SKM-1 treated with dmso at 0.1 percent for 144 hours (cell line): ENCODE data around the gene PHF20.
A peak's percentile ranks its signal among the peaks of the same experiment; 100 is the strongest.
"Not testable (repeated sequence)": the region's sequence is repeated elsewhere in the genome, so short reads cannot be mapped to it uniquely, and the experiment has no call there.

Source experiments
- DNase-seq: peaks from one replicate; lab custom pipeline; 2025; ENCODE audit not compliant: unreplicated experiment; lab: John Stamatoyannopoulos, UW

The PHF20 gene

GRCh38 chr20:35771689-35772562 is at the start of gene PHF20:
TSS of gene PHF20 (plus strand) at chr20:35772015. CDS start at chr20:35801523, 29,508 bp downstream.
- DNase-seq: peak; percentile 88

- not testable (repeated sequence) for DNase-seq
Observed at GRCh38 chr20:35723275-35723639, 48.6 kb upstream of the PHF20 start.

- DNase-seq: not testable (repeated sequence)
Observed at GRCh38 chr20:35723652-35724320, 48.0 kb upstream of the PHF20 start.

DNA sequence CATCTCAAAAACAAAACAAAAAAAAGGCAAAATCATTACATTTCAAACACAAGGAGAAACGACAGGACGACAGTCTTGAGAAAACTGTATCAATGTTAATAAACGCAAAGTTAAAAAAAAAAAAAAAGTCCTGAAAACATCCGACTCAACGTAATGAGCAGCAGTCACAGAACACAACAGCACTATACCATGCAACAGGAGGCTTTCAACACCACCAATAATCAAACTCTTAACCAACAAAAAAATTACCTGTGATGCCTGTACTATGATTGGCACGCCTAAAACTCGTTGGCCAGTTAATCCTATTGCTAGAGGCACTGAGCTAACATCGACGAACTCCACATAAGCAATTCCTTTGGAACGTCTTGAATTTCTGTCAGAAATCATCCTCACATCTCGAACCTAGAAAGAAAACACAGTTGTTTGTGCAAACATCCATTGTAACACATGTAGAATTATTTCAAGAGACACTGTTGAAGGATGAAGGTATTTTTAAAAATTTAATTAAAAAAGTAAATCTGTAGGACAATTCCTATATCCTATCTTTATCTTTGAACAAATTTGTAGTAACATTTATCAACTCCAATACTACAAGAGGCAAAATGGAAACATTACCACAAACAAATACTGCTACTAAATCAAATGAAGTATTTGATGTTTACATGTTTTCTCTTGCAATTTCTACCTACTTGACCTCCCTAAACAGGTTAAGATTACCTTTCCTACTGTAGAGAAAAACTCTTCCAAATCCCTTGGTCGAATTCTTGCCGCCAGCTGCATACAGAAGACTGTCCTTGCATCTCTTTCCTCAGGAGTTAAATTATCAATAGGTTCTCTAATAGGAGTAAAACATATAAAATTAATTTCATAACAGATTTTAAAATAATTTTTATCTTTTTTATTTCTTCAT is 47.2 kb upstream of the PHF20 start:
- no peak for DNase-seq

DNA sequence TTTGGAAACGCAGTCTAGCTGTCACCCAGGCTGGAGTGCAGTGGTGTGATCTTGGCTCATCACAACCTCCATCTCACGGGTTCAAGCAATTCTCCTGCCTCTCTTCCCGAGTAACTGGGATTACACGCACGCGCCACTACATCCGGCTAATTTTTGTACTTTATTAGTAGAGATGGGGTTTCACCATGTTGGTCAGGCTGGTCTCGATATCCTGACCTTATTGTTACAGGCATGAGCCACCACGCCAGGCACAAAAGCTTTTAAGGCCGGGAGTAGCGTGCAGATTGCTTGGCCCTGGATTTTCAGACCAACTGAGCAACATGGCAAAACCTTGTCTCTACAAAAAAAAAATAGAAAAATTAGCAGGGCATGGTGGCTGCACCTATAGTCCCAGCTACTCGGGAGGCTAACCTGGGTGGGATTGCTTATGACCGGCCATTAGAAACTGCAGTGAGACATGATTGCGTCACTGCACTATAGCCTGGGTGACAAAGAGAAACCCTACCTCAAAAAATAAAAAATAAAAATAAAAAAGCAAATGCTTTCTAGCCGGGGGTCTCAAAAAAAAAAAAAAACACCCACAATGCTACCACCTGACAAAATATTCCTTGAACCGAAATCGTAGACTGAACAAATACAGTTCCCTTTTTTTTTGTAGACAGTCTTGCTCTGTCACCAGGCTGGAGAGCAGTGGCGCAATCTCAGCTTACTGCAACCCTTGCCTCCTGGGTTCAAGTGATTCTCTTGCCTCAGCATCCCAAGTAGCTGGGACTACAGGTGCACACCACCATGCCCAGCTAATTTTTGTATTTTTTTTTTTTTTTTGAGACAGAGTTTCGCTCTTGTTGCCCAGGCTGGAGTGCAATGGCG is 44.7 kb upstream of the PHF20 start:
- peak; percentile 48 for DNase-seq

DNA sequence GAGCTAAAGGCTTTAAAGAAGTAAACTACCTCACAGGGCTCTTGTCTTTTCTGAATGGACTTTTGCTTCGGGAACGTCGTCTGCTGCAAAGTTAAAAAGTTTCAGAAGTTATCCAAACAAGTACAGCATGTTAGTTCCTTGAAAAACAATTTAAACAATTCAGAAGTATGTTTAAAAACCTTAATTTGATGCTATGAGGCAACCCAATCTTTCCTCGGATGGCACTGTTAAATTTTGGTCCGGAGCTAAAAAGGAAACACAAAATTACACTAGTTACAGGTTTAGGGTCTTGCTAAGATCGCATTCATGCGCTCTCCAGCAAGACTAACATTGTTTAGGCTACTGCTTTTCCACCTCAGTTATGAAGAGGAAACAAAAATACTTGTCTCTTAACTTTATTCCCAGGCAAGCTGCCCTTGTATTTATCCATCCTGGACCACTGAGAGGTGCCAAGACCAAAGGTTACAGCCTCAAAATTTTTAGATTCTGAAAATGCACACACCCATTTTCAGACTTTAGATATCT is 42.5 kb upstream of the PHF20 start:
- no peak for DNase-seq

DNA sequence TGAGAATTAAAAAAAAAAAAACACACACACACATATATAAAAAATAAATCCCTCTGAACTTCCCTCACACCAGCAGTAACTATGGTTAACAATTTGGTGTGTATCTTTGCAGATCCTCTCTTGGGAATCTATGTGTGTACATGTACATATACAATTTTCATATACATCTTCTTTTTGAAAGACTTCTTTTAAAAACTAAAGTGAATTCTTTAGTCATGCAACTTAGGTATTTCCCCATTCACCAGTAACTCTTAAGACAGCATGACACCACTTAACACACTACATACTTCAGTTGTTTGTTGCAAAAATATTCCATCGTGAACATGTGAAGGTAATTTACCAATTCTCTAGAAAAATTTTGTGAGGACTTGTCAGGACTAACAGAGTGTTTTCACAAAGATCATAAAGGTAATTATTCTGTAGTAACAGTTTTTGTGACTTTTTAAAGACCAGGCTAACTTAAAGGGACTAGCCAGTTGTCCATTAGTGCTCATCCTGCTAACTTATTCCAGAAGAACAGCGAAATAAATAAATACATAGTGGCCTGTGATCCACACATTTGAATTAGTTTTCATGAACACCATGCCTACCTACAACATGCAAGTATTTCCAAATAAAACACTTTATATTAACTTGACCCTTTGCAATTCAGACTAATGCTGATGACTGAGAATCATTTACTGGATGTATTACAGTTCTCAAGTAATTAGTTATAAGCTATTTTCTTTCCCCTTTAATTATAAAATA is 41.8 kb upstream of the PHF20 start:
- DNase-seq: no peak

GRCh38 chr20:35730583-35731468 is 41.0 kb upstream of the PHF20 start:
- DNase-seq: no peak

DNA sequence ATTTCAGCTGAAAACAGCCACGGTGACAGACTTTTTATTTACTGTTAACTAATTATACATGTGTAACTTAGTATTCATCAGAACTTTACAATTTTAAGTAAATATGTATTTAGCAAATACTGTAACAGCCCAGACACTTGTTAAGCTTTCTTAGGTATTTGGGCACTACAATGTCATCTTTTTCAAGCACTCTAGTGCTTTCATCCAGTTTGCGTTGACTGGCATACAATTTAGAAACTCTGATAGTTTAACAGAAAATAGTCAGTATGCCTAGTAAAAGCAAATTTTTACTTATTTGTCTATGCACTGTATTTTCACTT is 40.4 kb upstream of the PHF20 start:
- no peak for DNase-seq

- no peak for DNase-seq
Observed at GRCh38 chr20:35731862-35732643, 39.8 kb upstream of the PHF20 start.

DNA sequence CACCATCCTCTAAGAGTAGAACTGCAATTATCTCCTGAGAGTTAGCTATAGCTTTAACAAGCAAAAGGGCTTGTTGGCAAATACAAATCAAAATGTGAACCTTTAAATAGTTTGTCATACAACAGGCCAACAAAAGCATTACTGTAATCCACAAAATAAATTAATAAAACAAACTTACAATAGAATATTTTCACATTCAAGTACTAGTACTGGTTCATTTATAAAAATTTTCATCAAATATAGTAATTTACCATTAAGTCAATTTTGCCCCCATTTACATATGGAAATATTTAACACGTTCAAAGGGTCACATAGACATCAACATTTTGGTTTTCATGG is 39.2 kb upstream of the PHF20 start:
- no peak for DNase-seq

- DNase-seq: no peak
Observed at GRCh38 chr20:35734374-35734773, 37.4 kb upstream of the PHF20 start.

- DNase-seq: no peak
Observed at GRCh38 chr20:35734777-35735649, 36.8 kb upstream of the PHF20 start.

DNA sequence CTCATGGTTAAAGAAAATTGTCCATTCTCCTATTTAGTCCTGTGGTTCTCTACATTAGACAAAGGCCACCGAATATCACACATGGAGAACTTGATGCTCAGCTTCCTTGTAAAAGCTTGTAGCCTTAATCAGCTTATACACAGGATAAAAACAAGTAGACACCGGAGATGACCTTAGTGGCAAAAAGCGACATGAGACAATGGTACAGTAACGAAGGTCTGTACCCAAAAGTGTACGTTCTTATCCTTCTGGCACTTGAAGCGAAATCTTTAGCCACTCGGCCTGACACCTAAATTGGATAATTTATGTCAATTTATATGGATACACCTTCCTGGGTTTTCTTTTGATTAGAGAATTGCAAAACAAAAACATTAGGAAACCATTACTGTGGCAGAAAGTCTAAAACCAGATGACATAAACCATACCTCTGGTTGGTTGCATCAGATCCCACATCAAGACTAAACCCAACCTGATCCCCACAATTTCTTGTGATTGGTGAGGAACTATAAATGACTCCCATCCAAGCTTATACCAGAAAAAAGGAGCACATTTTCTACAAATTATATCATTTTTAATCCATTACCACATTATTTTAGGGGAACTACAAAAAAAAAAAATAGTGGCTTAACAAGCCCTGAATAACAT is 35.9 kb upstream of the PHF20 start:
- no peak for DNase-seq

DNA sequence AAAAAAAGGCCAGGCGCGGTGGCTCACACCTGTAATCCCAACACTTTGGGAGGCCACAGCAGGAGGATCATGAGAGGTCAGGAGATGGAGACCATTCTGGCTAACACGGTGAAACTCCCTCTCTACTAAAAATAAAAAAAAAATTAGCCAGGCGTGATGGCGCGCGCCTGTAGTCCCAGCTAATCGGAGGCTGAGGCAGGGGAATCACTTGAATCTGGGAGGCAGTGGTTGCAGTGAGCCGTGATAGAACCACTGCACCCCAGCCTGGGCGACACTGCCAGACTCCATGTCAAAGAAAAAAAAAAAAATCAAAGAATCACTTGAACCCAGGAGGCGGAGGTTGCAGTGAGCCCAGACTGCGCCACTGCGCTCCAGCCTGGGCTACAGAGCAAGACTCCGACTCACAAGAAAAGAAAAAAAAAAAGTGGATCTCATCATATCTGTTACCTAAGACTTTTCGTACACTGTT is 33.9 kb upstream of the PHF20 start:
- DNase-seq: no peak

DNA sequence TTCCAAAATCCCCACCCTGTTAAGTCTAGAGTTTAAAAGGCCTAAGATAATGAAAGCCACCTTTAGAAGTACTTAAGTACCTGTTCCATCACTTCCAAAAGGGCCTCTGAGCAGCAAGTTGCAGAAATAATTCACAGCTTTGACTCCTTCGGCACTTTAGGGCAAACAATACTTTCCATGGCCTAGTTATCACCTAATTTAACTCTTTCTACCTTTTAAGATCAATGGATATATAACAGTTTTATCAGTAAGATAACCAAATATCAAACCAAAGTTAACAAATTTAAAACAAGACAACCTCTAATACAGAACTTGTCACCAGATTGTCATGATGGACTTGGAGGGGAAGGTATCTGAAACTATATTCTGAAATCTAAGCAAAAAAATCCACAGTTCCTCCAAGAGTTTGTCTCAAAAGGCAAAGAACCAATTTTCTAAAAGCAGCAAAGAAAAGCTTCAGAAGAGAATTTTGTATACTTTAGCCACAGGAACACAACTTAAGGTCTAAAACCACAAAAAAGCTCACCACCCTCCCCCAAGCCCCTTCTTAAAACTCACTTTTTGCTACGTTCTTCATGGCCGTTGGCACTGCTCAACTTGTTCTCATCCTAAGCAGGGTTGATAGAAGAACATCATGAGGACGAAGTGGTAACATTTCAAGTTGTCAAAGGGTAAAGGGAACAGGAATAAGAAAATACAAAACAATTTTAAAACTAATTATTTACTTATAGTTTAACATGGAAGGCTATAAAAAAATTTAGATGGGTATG is 33.2 kb upstream of the PHF20 start:
- DNase-seq: no peak
